Activated T-cell treated with anti-CD3 and anti-CD28 coated beads, Interleukin-2, amount 50 U/mL, for 24 hours (primary cell): ENCODE measurements around the gene LRRC19.

Experiments
- DNase-seq: peaks from one replicate; pipeline ENCODE4 v3.0.0-alpha.2; 2020
- H3K27ac Mint-ChIP-seq: 2 replicates; pipeline ENCODE4 v1.8.0; 2020; ENCODE audit warnings: mild to moderate bottlenecking, mixed read lengths
- H3K27me3 Mint-ChIP-seq: 2 replicates; pipeline ENCODE4 v1.8.0; 2020; ENCODE audit warnings: mixed read lengths
- H3K36me3 Mint-ChIP-seq: 2 replicates; pipeline ENCODE4 v1.8.0; 2020; ENCODE audit warnings: low read depth, mixed read lengths
- H3K4me1 Mint-ChIP-seq: 2 replicates; pipeline ENCODE4 v1.8.0; 2020; ENCODE audit warnings: low read depth, mixed read lengths
- H3K4me3 Mint-ChIP-seq: 2 replicates; pipeline ENCODE4 v1.8.0; 2020; ENCODE audit warnings: mild to moderate bottlenecking, moderate library complexity, mixed read lengths
- H3K9me3 Mint-ChIP-seq: 2 replicates; pipeline ENCODE4 v1.8.0; 2020; ENCODE audit warnings: mixed read lengths

Gene LRRC19

DNA sequence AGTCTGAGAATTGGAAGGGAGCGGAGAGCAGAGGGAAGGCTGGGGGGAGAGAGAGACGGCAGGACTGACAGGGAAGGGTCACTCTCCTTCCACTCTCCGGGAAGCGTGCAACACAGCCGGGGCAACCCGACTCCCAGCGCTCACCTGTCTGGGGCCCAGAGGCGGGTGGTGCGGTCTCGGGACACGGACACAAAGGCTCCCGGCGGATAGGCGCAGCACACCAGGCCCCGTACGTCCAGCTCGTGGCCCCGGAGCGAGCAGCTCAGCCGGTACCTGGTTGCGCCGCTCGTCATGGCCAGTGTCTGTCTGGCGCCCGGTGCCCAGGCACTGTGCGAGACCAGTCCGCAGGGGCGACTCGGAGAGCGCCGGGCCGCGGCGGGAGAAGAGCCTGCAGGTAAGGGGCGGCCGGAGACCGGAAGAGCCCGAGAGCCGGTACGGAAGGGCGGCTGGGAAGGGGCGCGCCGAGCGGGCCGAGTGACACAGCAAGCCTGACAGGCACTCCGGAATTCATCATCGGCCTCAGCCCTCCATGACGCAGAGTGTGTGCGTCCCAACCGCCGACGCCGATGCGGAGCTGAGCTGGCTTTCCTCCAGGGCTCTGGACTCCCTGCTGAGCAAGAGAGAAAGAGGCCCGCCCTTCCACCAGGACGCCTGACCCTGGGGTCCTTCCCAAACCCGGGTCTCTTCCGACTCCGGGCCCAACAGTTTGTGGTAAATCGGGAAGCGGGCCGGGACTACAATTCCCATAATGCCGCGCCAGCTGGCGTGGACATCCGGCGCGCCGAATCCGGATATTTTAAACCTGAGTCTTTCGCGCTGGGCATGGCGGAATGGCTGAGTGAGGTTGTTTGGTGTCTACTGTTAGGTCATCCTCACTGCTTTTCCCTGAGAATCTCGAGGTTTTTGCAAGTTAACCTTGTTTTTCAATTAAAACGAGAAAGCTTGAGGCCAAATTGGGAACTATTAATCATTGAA lies 58.4 kb downstream of the LRRC19 start, which contains the start of gene PLAA:
TSS of gene PLAA (minus strand) at position 490 of the 975 bp plus-strand sequence. CDS start at position 293, 197 bp downstream.
- peak within 1 kb of the TSS; percentile 98 for H3K4me3 Mint-ChIP-seq
- peaks cover 6% of the 10 kb centered on the region for H3K27me3 Mint-ChIP-seq
- peak; percentile 89 for DNase-seq
- peaks cover 55% of the 10 kb centered on the region for H3K4me1 Mint-ChIP-seq
- peaks cover 54% of the 10 kb centered on the region for H3K36me3 Mint-ChIP-seq
- H3K9me3 Mint-ChIP-seq, result no peaks in the 10 kb centered on the region
- H3K27ac Mint-ChIP-seq, result peak within 1 kb of the TSS; percentile 100

DNA sequence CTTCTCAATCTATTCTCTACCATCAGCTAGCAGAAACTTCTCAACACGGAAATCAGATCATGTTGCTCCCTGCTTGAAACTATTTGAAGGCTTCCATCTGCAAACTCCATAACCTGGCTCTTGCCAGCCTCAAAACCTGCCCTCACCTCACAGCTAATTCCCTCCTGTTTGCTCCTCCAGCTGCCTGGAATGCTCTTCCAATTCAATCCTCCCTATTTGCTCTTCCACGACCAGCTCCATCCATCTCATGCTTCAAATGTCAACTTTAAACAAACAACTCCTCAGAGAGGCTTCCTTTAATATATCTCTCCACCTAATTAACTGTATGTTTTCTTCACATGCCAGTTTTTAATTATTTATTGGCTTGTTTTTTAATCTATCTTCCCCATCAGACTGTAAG lies 59.9 kb downstream of the LRRC19 start:
- H3K27ac Mint-ChIP-seq, result peak overlapping the region; percentile 100
- DNase-seq, result no peak
- H3K4me1 Mint-ChIP-seq, result peaks cover 69% of the 10 kb centered on the region
- H3K4me3 Mint-ChIP-seq, result peak overlapping the region; percentile 98
- H3K27me3 Mint-ChIP-seq, result peaks cover 6% of the 10 kb centered on the region
- H3K9me3 Mint-ChIP-seq, result no peaks in the 10 kb centered on the region
- H3K36me3 Mint-ChIP-seq, result peaks cover 65% of the 10 kb centered on the region
